Measurements from ENCODE around the gene CBFA2T3. TPM values are rescaled to one million over a fixed set of nuclear protein-coding genes. Genes with fewer than 3 reads are reported as not detected.

The CBFA2T3 gene
- total RNA-seq, 4 donors from 2014 or later = 1.4 to 5.8 (median 1.5) TPM

GRCh38 chr16:88901718-88902337, 75.2 kb downstream of the CBFA2T3 start:
- no peak for ATAC-seq
- no peak overlapping the region for H3K4me3 ChIP-seq
- no peaks in the 10 kb centered on the region for H3K4me1 ChIP-seq
- H3K27ac ChIP-seq = no peak overlapping the region
- peaks cover 0 to 28% of the 10 kb centered on the region in 2 donors for H3K36me3 ChIP-seq
- WGBS, 2 donors (ENCODE audit: low coverage in 1 of 2) = no CpG with 5 or more reads among the region's 26 CpGs
- TF ChIP-seq POLR2A (IDR thresholded peaks at IDR 0.05) (no peak), EP300 (IDR thresholded peaks at IDR 0.05) (no peak), CTCF (IDR thresholded peaks at IDR 0.05) (no peak), POLR2AphosphoS5 (IDR thresholded peaks at IDR 0.05) (no peak)
- peaks cover 40% of the 10 kb centered on the region for H3K27me3 ChIP-seq
- H3K9me3 ChIP-seq = no peaks in the 10 kb centered on the region

- peaks cover 29% of the 10 kb centered on the region for H3K27me3 ChIP-seq
- ATAC-seq = no peak
- H3K9me3 ChIP-seq = no peaks in the 10 kb centered on the region
- TF ChIP-seq POLR2AphosphoS5 (IDR thresholded peaks at IDR 0.05) (no peak), EP300 (IDR thresholded peaks at IDR 0.05) (no peak), POLR2A (IDR thresholded peaks at IDR 0.05) (no peak), CTCF (IDR thresholded peaks at IDR 0.05) (no peak)
- WGBS, 2 donors (ENCODE audit: low coverage in 1 of 2) = no CpG with 5 or more reads among the region's 12 CpGs
- no peaks in the 10 kb centered on the region for H3K4me1 ChIP-seq
- H3K27ac ChIP-seq = no peak overlapping the region
- no peak overlapping the region for H3K4me3 ChIP-seq
- peaks cover 0 to 36% of the 10 kb centered on the region in 2 donors for H3K36me3 ChIP-seq
Measured at GRCh38 chr16:88900662-88901052, 76.3 kb downstream of the CBFA2T3 start.

- ATAC-seq = no peak
- WGBS, 2 donors (ENCODE audit: low coverage in 1 of 2) = 100% methylated on average over 2 of the region's 41 CpGs; no CpG with 5 or more reads in 1 of the 2 donors
- H3K4me1 ChIP-seq = no peaks in the 10 kb centered on the region
- no peak overlapping the region for H3K27ac ChIP-seq
- H3K36me3 ChIP-seq = peaks cover 0 to 36% of the 10 kb centered on the region in 2 donors
- H3K9me3 ChIP-seq = no peaks in the 10 kb centered on the region
- H3K27me3 ChIP-seq = peaks cover 25% of the 10 kb centered on the region
- TF ChIP-seq POLR2A (IDR thresholded peaks at IDR 0.05) (no peak), POLR2AphosphoS5 (IDR thresholded peaks at IDR 0.05) (no peak), EP300 (IDR thresholded peaks at IDR 0.05) (no peak), CTCF (IDR thresholded peaks at IDR 0.05) (no peak)
- H3K4me3 ChIP-seq = no peak overlapping the region
Measured at GRCh38 chr16:88899901-88900661, 76.9 kb downstream of the CBFA2T3 start.

- Histone ChIP-seq H3K36me3 (peaks cover 0 to 36% of the 10 kb centered on the region in 2 donors), H3K27ac (no peak overlapping the region), H3K27me3 (peaks cover 10% of the 10 kb centered on the region), H3K4me1 (no peaks in the 10 kb centered on the region), H3K4me3 (no peak overlapping the region), H3K9me3 (no peaks in the 10 kb centered on the region)
- TF ChIP-seq EP300 (IDR thresholded peaks at IDR 0.05) (no peak), POLR2A (IDR thresholded peaks at IDR 0.05) (no peak), POLR2AphosphoS5 (IDR thresholded peaks at IDR 0.05) (no peak), CTCF (IDR thresholded peaks at IDR 0.05) (no peak)
- ATAC-seq = no peak
- WGBS, 2 donors (ENCODE audit: low coverage in 1 of 2) = 93 to 96% methylated on average over 6 of the region's 34 CpGs
Measured at GRCh38 chr16:88897696-88898425, 79.1 kb downstream of the CBFA2T3 start.

All from gastroesophageal sphincter (tissue), 4 donors.